GM21529 (cell line): ENCODE results near the gene TEX261.

Source experiments
- ATAC-seq: cut with Tn5 transposase; IDR thresholded peaks from one replicate; pipeline ENCODE4 v1.9.1; 2021; ENCODE audit not compliant: unreplicated experiment

The TEX261 gene

GRCh38 chr2:70982971-70983370, 11.7 kb downstream of the TEX261 start:
- ATAC-seq: no peak

GRCh38 chr2:70981866-70982810, 12.5 kb downstream of the TEX261 start:
- ATAC-seq: no peak

GRCh38 chr2:70981421-70981820, 13.3 kb downstream of the TEX261 start:
- ATAC-seq: no peak

- ATAC-seq: no peak
Measured at GRCh38 chr2:70979626-70980025, 15.0 kb downstream of the TEX261 start.

GRCh38 chr2:70979180-70979488, 15.5 kb downstream of the TEX261 start:
- no peak for ATAC-seq

GRCh38 chr2:70978341-70979179, 16.1 kb downstream of the TEX261 start, which contains the start of gene ANKRD53:
ANKRD53 (plus strand) TSS chr2:70978630; CDS start chr2:70978646, 16 bp downstream.
- no peak for ATAC-seq

- no peak for ATAC-seq
Measured at GRCh38 chr2:70977605-70978205, 17.0 kb downstream of the TEX261 start.

- no peak for ATAC-seq
Measured at GRCh38 chr2:70975237-70975636, 19.4 kb downstream of the TEX261 start.

GRCh38 chr2:70974592-70974991, 20.1 kb downstream of the TEX261 start:
- ATAC-seq: no peak

- ATAC-seq: no peak
Measured at GRCh38 chr2:70967189-70967588, 27.5 kb downstream of the TEX261 start.

- no peak for ATAC-seq
Measured at GRCh38 chr2:70966681-70967080, 28.0 kb downstream of the TEX261 start.

- no peak for ATAC-seq
Measured at GRCh38 chr2:70965506-70965905, 29.2 kb downstream of the TEX261 start.

GRCh38 chr2:70964596-70965386, 29.9 kb downstream of the TEX261 start:
- peak; percentile 94 for ATAC-seq

GRCh38 chr2:70964133-70964532, 30.5 kb downstream of the TEX261 start:
- ATAC-seq: no peak

GRCh38 chr2:70962885-70963878, 31.5 kb downstream of the TEX261 start:
- no peak for ATAC-seq

GRCh38 chr2:70962211-70962884, 32.3 kb downstream of the TEX261 start:
- no peak for ATAC-seq

GRCh38 chr2:70961648-70961994, 33.1 kb downstream of the TEX261 start:
- ATAC-seq: no peak

GRCh38 chr2:70960833-70961647, 33.6 kb downstream of the TEX261 start:
- no peak for ATAC-seq
